Measurements from ENCODE around the gene TDP1.
"Not testable (repeated sequence)": the region's sequence is repeated elsewhere in the genome, so short reads cannot be mapped to it uniquely, and the experiment has no call there.

TDP1 gene

DNA sequence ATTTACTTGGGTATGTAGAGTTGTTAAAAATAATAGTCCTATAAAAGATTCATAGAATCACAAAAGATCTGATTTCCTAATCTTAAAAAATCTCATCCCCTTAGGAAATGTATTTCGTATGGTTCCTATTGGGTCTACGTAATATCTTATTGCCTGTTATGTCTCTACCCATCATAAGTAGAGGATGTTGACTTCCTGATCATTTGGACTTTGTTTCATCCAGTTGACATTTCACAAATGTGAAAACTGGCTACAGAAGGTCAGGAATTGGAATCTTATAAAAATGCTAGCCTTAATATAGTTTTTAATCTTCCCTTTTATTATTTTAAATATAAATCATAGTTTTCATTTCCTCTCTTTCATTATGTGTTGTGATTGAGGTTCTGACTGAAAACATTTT is 45.2 kb downstream of the TDP1 start:
- FAIRE-seq (no peak), DNase-seq (ENCODE audit: insufficient read length) (no peak)

GRCh38 chr14:90003526-90004307 is 48.0 kb downstream of the TDP1 start:
- no peak for TF ChIP-seq POLR2AphosphoS5 (IDR thresholded peaks at IDR 0.05; ENCODE audit: low read depth, low read length)
- TF ChIP-seq TAF1 (IDR thresholded peaks at IDR 0.05; ENCODE audit: borderline replicate concordance, low read depth, low read length): no peak
- TF ChIP-seq POLR2A (IDR thresholded peaks at IDR 0.05; ENCODE audit: low read depth, low read length): no peak
- DNase-seq (ENCODE audit: insufficient read length) (no peak), FAIRE-seq (no peak)

More for the DNA sequence above, 45.2 kb downstream of the TDP1 start:
- TF ChIP-seq TAF1 (IDR thresholded peaks at IDR 0.05; ENCODE audit: borderline replicate concordance, low read depth, low read length) (no peak), POLR2AphosphoS5 (IDR thresholded peaks at IDR 0.05; ENCODE audit: low read depth, low read length) (no peak), POLR2A (IDR thresholded peaks at IDR 0.05; ENCODE audit: low read depth, low read length) (no peak)

DNA sequence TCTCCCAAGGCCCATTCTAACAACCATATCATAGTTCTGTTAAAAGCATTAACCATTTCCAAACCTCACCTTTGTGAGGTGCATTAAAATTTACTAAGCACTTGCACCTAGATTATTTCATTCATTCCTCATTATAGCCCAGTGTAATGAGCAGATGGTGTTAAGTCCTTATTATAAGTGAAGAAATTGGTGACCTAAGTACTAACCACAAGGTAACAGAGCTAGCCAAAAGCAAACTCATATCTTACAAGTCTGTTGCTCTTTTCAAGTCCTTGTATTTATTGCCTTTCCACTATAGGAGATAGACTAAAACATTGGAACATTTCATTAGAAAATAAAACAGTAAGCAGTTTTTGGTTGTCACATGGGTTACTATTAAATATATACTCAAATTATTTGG is 49.7 kb downstream of the TDP1 start:
- FAIRE-seq: no peak
- no peak for TF ChIP-seq TAF1 (IDR thresholded peaks at IDR 0.05; ENCODE audit: borderline replicate concordance, low read depth, low read length)
- TF ChIP-seq POLR2A (IDR thresholded peaks at IDR 0.05; ENCODE audit: low read depth, low read length): no peak
- TF ChIP-seq POLR2AphosphoS5 (IDR thresholded peaks at IDR 0.05; ENCODE audit: low read depth, low read length): no peak
- no peak for DNase-seq (ENCODE audit: insufficient read length)

DNA sequence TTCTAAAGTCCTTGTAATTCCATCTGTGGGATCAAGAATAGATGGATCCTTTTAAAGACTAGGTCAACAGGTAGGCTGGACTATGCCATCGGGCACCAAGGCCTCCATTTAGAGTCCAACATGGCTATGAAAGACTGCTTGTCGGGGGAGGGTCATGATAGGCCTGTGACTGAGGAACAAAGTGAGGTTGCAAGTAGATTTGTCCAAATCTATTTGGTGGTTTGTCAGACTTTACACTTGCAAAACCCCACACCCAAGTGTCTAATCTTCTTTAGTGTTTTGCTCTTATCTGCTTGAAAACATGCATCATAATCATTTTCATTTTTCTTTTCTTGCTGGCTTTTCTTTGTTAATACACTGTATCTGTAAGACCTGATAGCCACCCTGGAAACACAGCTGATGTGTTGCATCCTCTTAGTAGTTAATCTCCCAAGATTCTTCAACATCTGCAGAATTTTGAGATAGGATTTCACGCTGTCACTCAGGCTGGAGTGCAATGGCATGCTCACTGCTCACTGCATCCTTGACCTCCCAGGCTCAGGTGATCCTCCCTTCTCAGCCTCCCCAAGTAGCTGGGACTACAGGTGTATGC is 50.3 kb downstream of the TDP1 start:
- FAIRE-seq: no peak
- TF ChIP-seq POLR2AphosphoS5 (IDR thresholded peaks at IDR 0.05; ENCODE audit: low read depth, low read length) (no peak), POLR2A (IDR thresholded peaks at IDR 0.05; ENCODE audit: low read depth, low read length) (no peak), TAF1 (IDR thresholded peaks at IDR 0.05; ENCODE audit: borderline replicate concordance, low read depth, low read length) (no peak)
- DNase-seq (ENCODE audit: insufficient read length): no peak

- no peak for FAIRE-seq
- DNase-seq (ENCODE audit: insufficient read length): no peak
- TF ChIP-seq TAF1 (IDR thresholded peaks at IDR 0.05; ENCODE audit: borderline replicate concordance, low read depth, low read length): no peak
- TF ChIP-seq POLR2A (IDR thresholded peaks at IDR 0.05; ENCODE audit: low read depth, low read length): no peak
- no peak for TF ChIP-seq POLR2AphosphoS5 (IDR thresholded peaks at IDR 0.05; ENCODE audit: low read depth, low read length)
These were observed 61.6 kb downstream of the TDP1 start for GRCh38 chr14:90017371-90017770.

- no peak for FAIRE-seq
- TF ChIP-seq POLR2A (IDR thresholded peaks at IDR 0.05; ENCODE audit: low read depth, low read length) (no peak), TAF1 (IDR thresholded peaks at IDR 0.05; ENCODE audit: borderline replicate concordance, low read depth, low read length) (no peak), POLR2AphosphoS5 (IDR thresholded peaks at IDR 0.05; ENCODE audit: low read depth, low read length) (no peak)
- no peak for DNase-seq (ENCODE audit: insufficient read length)
These were observed 64.2 kb downstream of the TDP1 start for GRCh38 chr14:90019824-90020523.

DNA sequence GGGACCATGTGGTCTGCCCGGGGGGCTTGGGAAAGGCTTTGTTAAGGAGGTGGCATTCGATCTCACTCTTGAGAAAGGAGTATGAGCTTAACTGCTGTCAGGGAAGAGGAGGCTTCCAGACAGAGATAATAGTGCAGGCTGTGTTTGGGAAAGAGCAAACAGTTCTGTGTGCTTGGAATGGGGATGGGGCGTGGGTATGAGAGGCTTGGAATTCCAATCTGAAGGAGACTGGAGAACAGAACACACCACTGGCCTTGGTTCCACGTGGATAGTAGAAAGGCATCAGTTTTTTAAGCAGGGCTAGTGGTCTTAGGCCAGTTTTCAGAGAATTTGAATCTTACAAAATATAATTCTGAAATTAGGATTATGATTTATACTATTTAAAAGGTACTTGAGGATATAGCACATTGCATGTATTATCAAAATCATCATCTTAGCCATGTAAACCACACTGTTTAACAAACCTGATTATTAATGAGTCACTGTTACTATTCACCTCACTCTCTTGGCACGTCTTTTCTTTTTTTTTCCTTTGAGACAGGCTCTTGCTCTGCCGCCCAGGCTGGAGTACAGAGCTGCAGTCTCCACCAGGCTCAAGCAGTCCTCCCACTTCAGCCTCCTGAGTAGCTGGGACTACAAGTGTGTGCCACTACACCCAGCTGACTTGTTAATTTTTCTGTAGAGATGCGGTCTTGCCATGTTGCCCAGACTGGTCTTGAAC is 67.6 kb downstream of the TDP1 start:
- no peak for TF ChIP-seq TAF1 (IDR thresholded peaks at IDR 0.05; ENCODE audit: borderline replicate concordance, low read depth, low read length)
- no peak for TF ChIP-seq POLR2A (IDR thresholded peaks at IDR 0.05; ENCODE audit: low read depth, low read length)
- no peak for TF ChIP-seq POLR2AphosphoS5 (IDR thresholded peaks at IDR 0.05; ENCODE audit: low read depth, low read length)
- DNase-seq (ENCODE audit: insufficient read length): no peak
- no peak for FAIRE-seq

DNA sequence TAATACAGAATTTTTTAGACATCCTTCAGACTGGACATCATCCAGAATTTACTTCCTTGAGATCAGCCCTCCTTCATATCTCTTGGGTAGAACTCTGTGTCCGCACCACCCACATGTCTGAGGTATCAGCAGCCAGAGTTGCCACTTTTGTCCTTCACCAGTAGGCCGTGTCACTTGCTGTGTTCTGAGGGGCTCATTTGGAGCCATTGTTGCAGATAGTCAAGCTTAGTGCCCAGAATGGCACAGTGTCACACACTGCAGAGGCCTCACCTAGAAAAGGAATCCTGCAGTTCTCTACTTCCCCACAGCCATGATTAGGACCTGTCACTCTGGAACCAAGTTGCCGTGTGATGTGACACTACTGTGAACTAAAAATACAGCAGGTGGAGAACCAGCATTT is 69.2 kb downstream of the TDP1 start:
- DNase-seq (ENCODE audit: insufficient read length) (no peak), FAIRE-seq (no peak)
- TF ChIP-seq POLR2A (IDR thresholded peaks at IDR 0.05; ENCODE audit: low read depth, low read length): no peak
- TF ChIP-seq POLR2AphosphoS5 (IDR thresholded peaks at IDR 0.05; ENCODE audit: low read depth, low read length): no peak
- TF ChIP-seq TAF1 (IDR thresholded peaks at IDR 0.05; ENCODE audit: borderline replicate concordance, low read depth, low read length): no peak

- DNase-seq (ENCODE audit: insufficient read length); FAIRE-seq: not testable (repeated sequence)
These were observed 70.9 kb downstream of the TDP1 start for GRCh38 chr14:90026608-90027007.

DNA sequence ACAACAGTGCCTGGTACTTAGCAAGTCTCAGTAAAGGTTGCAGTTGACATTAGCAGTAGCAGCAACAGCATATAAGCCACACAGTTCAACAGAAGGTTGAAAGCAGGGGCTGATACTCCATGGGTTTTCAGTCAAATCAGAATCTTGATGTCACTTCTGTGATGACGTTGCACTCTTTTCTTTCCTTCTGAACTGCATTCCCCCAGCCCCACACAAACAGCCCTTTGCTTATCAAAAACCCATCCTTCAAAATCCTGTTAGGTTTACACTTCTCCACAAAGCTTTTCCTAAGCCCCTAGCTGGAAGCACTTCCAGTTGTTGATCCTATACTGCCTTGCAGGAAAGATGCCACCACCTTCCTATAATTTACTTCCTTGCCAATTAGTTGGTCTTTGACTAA is 72.1 kb downstream of the TDP1 start:
- TF ChIP-seq POLR2A (IDR thresholded peaks at IDR 0.05; ENCODE audit: low read depth, low read length): no peak
- TF ChIP-seq POLR2AphosphoS5 (IDR thresholded peaks at IDR 0.05; ENCODE audit: low read depth, low read length): no peak
- TF ChIP-seq TAF1 (IDR thresholded peaks at IDR 0.05; ENCODE audit: borderline replicate concordance, low read depth, low read length): no peak
- FAIRE-seq: no peak
- DNase-seq (ENCODE audit: insufficient read length): no peak

DNA sequence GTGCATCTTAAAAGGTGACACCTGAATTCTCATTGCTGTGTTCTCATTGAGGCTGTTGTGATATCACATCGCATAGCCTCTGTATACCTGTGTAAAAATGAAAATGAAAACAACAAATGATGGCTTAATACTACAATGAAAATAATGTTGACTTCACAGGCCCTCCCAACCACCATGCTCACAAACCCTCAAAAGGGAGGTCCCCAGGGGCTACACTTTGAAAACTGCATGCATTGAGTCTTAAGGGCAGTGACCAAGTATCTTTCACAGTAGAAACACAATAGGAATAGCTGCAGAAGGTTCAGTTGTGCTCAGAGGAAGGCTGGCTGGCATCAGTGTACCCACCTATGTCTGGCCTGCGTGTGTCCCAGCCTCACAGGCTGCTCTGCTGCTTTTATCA is 78.4 kb downstream of the TDP1 start:
- DNase-seq (ENCODE audit: insufficient read length) (no peak), FAIRE-seq (no peak)
- no peak for TF ChIP-seq POLR2AphosphoS5 (IDR thresholded peaks at IDR 0.05; ENCODE audit: low read depth, low read length)
- no peak for TF ChIP-seq TAF1 (IDR thresholded peaks at IDR 0.05; ENCODE audit: borderline replicate concordance, low read depth, low read length)
- TF ChIP-seq POLR2A (IDR thresholded peaks at IDR 0.05; ENCODE audit: low read depth, low read length): no peak

Data from GM12892 (cell line).